H4 (cell line): ENCODE measurements around the gene PDCD1. TPM values are rescaled to one million over a fixed set of nuclear protein-coding genes. Genes with fewer than 3 reads are reported as not detected.
"Not testable (repeated sequence)": the region's sequence is repeated elsewhere in the genome, so short reads cannot be mapped to it uniquely, and the experiment has no call there.

Experiments used
- DNase-seq: peaks from one replicate; pipeline ENCODE4 v3.0.0-alpha.2; 2015; ENCODE audit warnings: low spot score
- total RNA-seq: library from RNA; depleted of rRNA; stranded (reverse); fragments of >200 nt; shearing (Covaris generic); gene quantifications from 2 replicates; pipeline ENCODE4 v1.2.3, GENCODE V29; 2014

PDCD1 gene
- total RNA-seq, 1 experiment from 2014 or later: not detected

- no peak for DNase-seq
These were observed 44.4 kb downstream of the PDCD1 start for GRCh38 chr2:241814393-241814642.

GRCh38 chr2:241813644-241814392 is 44.9 kb downstream of the PDCD1 start:
- DNase-seq: no peak

- no peak for DNase-seq
These were observed 45.7 kb downstream of the PDCD1 start for GRCh38 chr2:241812730-241813643.

GRCh38 chr2:241811952-241812729 is 46.6 kb downstream of the PDCD1 start:
- no peak for DNase-seq

- DNase-seq: no peak
These were observed 47.3 kb downstream of the PDCD1 start for GRCh38 chr2:241811201-241811951.

GRCh38 chr2:241810307-241811200 is 48.1 kb downstream of the PDCD1 start:
- DNase-seq: no peak

- DNase-seq: no peak
These were observed 49.0 kb downstream of the PDCD1 start for GRCh38 chr2:241809383-241810306.

GRCh38 chr2:241808721-241809382 is 49.8 kb downstream of the PDCD1 start, which contains the start of gene NEU4:
Gene NEU4 (plus strand): TSS chr2:241809193. CDS start chr2:241814485, 5,292 bp downstream.
- DNase-seq: no peak

GRCh38 chr2:241808051-241808720 is 50.5 kb downstream of the PDCD1 start:
- DNase-seq: no peak

GRCh38 chr2:241806217-241806616 is 52.5 kb downstream of the PDCD1 start:
- not testable (repeated sequence) for DNase-seq

- DNase-seq: no peak
These were observed 54.1 kb downstream of the PDCD1 start for GRCh38 chr2:241804326-241805229.

- DNase-seq: no peak
These were observed 55.0 kb downstream of the PDCD1 start for GRCh38 chr2:241803387-241804325.

- no peak for DNase-seq
These were observed 56.0 kb downstream of the PDCD1 start for GRCh38 chr2:241802421-241803318.

GRCh38 chr2:241801611-241802420 is 56.9 kb downstream of the PDCD1 start:
- no peak for DNase-seq
